Spleen (tissue), 11 donors: ENCODE measurements around the gene SELENOO. TPM values are rescaled to one million over a fixed set of nuclear protein-coding genes. Genes with fewer than 3 reads are reported as not detected.
A peak's percentile ranks its signal among the peaks of the same experiment; 100 is the strongest.

Experiments
- DNase-seq: peaks from one replicate; pipeline ENCODE4 v3.0.0-alpha.2; 2020
- H3K27ac ChIP-seq, 8 donors: fragments of 200-600 bp; sonication (generic) in 7 of 8; 1 replicate in 4 of 8; 2 replicates in 4 of 8; pipeline versions ENCODE4 v1.5.0 to v1.8.0; 2016 to 2021; ENCODE audit warnings: inconsistent platforms in 4 of 8, mild to moderate bottlenecking in 4 of 8, moderate library complexity in 1 of 8
- H3K27me3 ChIP-seq, 7 donors: fragments of 200-600 bp; sonication (generic) in 6 of 7; replicated peaks in 1 of 7; 1 replicate in 4 of 7; 2 replicates in 3 of 7; pipeline versions ENCODE4 v1.5.0 to v1.8.0; 2016 to 2021; ENCODE audit warnings: inconsistent platforms in 3 of 7, mild to moderate bottlenecking in 1 of 7
- H3K36me3 ChIP-seq, 6 donors: fragments of 200-600 bp; sonication (generic) in 5 of 6; 1 replicate in 4 of 6; 2 replicates in 2 of 6; pipeline versions ENCODE4 v1.5.0 to v1.8.0; 2016 to 2021; ENCODE audit warnings: inconsistent platforms in 2 of 6
- H3K4me1 ChIP-seq, 6 donors: fragments of 200-600 bp; sonication (generic) in 5 of 6; 1 replicate in 3 of 6; 2 replicates in 3 of 6; pipeline versions ENCODE4 v1.5.0 to v1.8.0; 2016 to 2021; ENCODE audit warnings: inconsistent platforms in 3 of 6
- H3K4me3 ChIP-seq, 8 donors: fragments of 200-600 bp; sonication (generic) in 7 of 8; 1 replicate in 4 of 8; 2 replicates in 4 of 8; pipeline versions ENCODE4 v1.5.0 to v1.8.0; 2016 to 2021; ENCODE audit warnings: inconsistent platforms in 4 of 8, mild to moderate bottlenecking in 4 of 8, moderate library complexity in 2 of 8
- H3K9me3 ChIP-seq, 8 donors: fragments of 200-600 bp; sonication (generic) in 7 of 8; 1 replicate in 4 of 8; 2 replicates in 4 of 8; pipeline versions ENCODE4 v1.5.0 to v1.8.0; 2016 to 2021; ENCODE audit warnings: inconsistent platforms in 4 of 8
- POLR2A ChIP-seq, 3 donors: fragments of 450-650 bp; IDR thresholded peaks; one replicate each; pipeline ENCODE4 v1.5.1; 2017; ENCODE audit warnings: antibody characterized with exemption in 3 of 3, mild to moderate bottlenecking in 1 of 3
- POLR2AphosphoS5 ChIP-seq, 3 donors: sonication (generic); formaldehyde crosslinking; IDR thresholded peaks; one replicate each; pipeline ENCODE4 v1.5.1; 2017; ENCODE audit warnings: antibody characterized with exemption in 3 of 3
- WGBS, 5 donors: extraction: QIAGEN DNeasy Blood & Tissue Kit in 3 of 5; methylation state at CpG; one replicate each; pipeline versions ENCODE4 v1.1.5 to v1.1.7; 2013 to 2018; 5-methylcytosine and 5-hydroxymethylcytosine counted together
- intact Hi-C: fragments of 100-400 bp; cut with DNase I; formaldehyde crosslinking; loops from one replicate; pipeline ENCODE4 v1.15.0; 2023; ENCODE audit warnings: low total_unique reads
- polyA plus RNA-seq, 3 donors: library from polyadenylated mRNA; stranded (reverse); fragments of 200-250 nt; gene quantifications; one replicate each; pipeline ENCODE4 v1.2.1, GENCODE V29; 2013
- total RNA-seq, 7 donors: library from RNA; depleted of rRNA in 3 of 7; stranded (reverse); fragments of >200 nt in 3 of 7; fragmentation: NEBNext Ultra II Directional in 4 of 7; extraction: Animal tissue kit (Norgen Biotek cat#: 25700) in 4 of 7; gene quantifications; one replicate each; pipeline versions ENCODE4 v1.1.0 to v1.2.1, GENCODE V29; 2016 to 2021
- TF ChIP-seq, protein P1 (sequence below), 11 experiments: fragments of 200-600 bp in 7 of 11; fragments of 450-650 bp in 4 of 11; sonication (generic) in 4 of 11; IDR thresholded peaks in 8 of 11; conservative IDR thresholded peaks in 3 of 11; 1 replicate in 7 of 11; 2 replicates in 4 of 11; pipeline versions ENCODE4 v1.4.0 to v1.8.0; 2016 to 2021; ENCODE audit warnings: antibody characterized with exemption in 11 of 11, inconsistent platforms in 4 of 11, mild to moderate bottlenecking in 1 of 11
- donor health status: healthy with polysubstance abuse.
- donor health status: DM: no; HTN: no; CAD: no; lungs with moderate emphysema.
- donor health status: DM: no; HTN: no; CAD: no.
- donor health status: Bipolar disorder and iron deficiency.
- donor health status: healthy.
- donor health status: DM: no; HTN: no; CAD: no.
- donor health status: DM: yes; HTN: yes; CAD: no.

SELENOO gene
- total and polyA plus RNA-seq, 10 donors: 25.4 to 70.8 (median 29.5) TPM

GRCh38 chr22:50210378-50211139 is 9.7 kb downstream of the SELENOO start:
- Histone ChIP-seq H3K27me3 (no peaks in the 10 kb centered on the region), H3K4me1 (peaks cover 3 to 53% (median 35%) of the 10 kb centered on the region in 6 donors), H3K36me3 (peaks cover 3 to 100% (median 74%) of the 10 kb centered on the region in 6 donors), H3K27ac (no peak overlapping the region), H3K9me3 (no peaks in the 10 kb centered on the region), H3K4me3 (no peak overlapping the region)
- peak; percentile 81 for DNase-seq
- intact Hi-C loops: no loop called here
- 86 to 95% (median 91%) methylated on average over 16 to 32 of the region's 32 CpGs for WGBS, 5 donors
- TF ChIP-seq POLR2A (IDR thresholded peaks at IDR 0.05): no peak
- TF ChIP-seq, protein P1, sequence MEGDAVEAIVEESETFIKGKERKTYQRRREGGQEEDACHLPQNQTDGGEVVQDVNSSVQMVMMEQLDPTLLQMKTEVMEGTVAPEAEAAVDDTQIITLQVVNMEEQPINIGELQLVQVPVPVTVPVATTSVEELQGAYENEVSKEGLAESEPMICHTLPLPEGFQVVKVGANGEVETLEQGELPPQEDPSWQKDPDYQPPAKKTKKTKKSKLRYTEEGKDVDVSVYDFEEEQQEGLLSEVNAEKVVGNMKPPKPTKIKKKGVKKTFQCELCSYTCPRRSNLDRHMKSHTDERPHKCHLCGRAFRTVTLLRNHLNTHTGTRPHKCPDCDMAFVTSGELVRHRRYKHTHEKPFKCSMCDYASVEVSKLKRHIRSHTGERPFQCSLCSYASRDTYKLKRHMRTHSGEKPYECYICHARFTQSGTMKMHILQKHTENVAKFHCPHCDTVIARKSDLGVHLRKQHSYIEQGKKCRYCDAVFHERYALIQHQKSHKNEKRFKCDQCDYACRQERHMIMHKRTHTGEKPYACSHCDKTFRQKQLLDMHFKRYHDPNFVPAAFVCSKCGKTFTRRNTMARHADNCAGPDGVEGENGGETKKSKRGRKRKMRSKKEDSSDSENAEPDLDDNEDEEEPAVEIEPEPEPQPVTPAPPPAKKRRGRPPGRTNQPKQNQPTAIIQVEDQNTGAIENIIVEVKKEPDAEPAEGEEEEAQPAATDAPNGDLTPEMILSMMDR (IDR thresholded peaks at IDR 0.05 in 8 of 11, conservative IDR thresholded peaks at IDR 0.05 in 3 of 11): no peak
- peak in 2 of 3 donors; percentile 14 to 39 for TF ChIP-seq POLR2AphosphoS5 (IDR thresholded peaks at IDR 0.05)

DNA sequence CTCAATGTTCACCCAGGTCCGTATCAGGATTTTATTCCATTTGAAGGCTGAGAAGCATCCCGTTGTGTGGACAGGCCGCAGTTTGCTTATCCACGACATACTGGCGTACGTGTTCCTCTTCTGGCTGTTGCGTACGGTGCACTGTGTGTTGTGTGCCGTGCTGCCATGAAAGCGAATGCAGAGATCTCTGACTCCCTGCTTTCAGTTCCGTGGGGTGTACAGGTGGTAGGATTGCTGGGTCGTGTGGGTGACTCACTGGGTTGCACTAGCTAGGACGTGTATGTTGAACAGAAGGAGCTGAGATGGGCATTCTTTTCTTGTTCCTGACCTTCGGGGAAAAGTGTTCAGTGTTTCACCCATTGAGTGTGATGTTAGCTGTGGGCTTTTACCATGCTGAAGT is 10.3 kb downstream of the SELENOO start:
- TF ChIP-seq POLR2AphosphoS5 (IDR thresholded peaks at IDR 0.05): no peak
- H3K27ac ChIP-seq: no peak overlapping the region
- no peaks in the 10 kb centered on the region for H3K9me3 ChIP-seq
- peaks cover 3 to 47% (median 31%) of the 10 kb centered on the region in 6 donors for H3K4me1 ChIP-seq
- intact Hi-C loops: no loop called here
- 87 to 94% (median 91%) methylated on average over 13 to 14 of the region's 14 CpGs for WGBS, 5 donors
- DNase-seq: no peak
- H3K36me3 ChIP-seq: peaks cover 3 to 100% (median 77%) of the 10 kb centered on the region in 6 donors
- H3K27me3 ChIP-seq: no peaks in the 10 kb centered on the region
- H3K4me3 ChIP-seq: no peak overlapping the region

- DNase-seq: no peak
- H3K36me3 ChIP-seq: peaks cover 7 to 100% (median 83%) of the 10 kb centered on the region in 6 donors
- intact Hi-C loops: no loop called here
- TF ChIP-seq POLR2A (IDR thresholded peaks at IDR 0.05) (no peak), POLR2AphosphoS5 (IDR thresholded peaks at IDR 0.05) (no peak)
- TF ChIP-seq, protein P1 (IDR thresholded peaks at IDR 0.05 in 8 of 11, conservative IDR thresholded peaks at IDR 0.05 in 3 of 11): no peak
- H3K9me3 ChIP-seq: no peaks in the 10 kb centered on the region
- peaks cover 0 to 26% (median 14%) of the 10 kb centered on the region in 6 donors for H3K4me1 ChIP-seq
- WGBS, 5 donors: 94 to 98% (median 97%) methylated on average over 9 of the region's 9 CpGs
- no peak overlapping the region for H3K27ac ChIP-seq
- no peaks in the 10 kb centered on the region for H3K27me3 ChIP-seq
- no peak overlapping the region for H3K4me3 ChIP-seq
Observed at GRCh38 chr22:50213263-50213662, 12.5 kb downstream of the SELENOO start.

- peaks cover 0 to 4% (median under 1%) of the 10 kb centered on the region in 6 donors for H3K4me1 ChIP-seq
- intact Hi-C loops: no loop called here
- peaks cover 4 to 100% (median 89%) of the 10 kb centered on the region in 6 donors for H3K36me3 ChIP-seq
- no peak for TF ChIP-seq POLR2A (IDR thresholded peaks at IDR 0.05)
- TF ChIP-seq, protein P1 (IDR thresholded peaks at IDR 0.05 in 8 of 11, conservative IDR thresholded peaks at IDR 0.05 in 3 of 11): no peak
- TF ChIP-seq POLR2AphosphoS5 (IDR thresholded peaks at IDR 0.05): peak in 1 of 3 donors; percentile 34
- DNase-seq: no peak
- no peak overlapping the region for H3K27ac ChIP-seq
- H3K27me3 ChIP-seq: no peaks in the 10 kb centered on the region
- H3K9me3 ChIP-seq: no peaks in the 10 kb centered on the region
- no peak overlapping the region for H3K4me3 ChIP-seq
- WGBS, 5 donors: 86 to 95% (median 90%) methylated on average over 11 to 17 of the region's 17 CpGs
Observed at GRCh38 chr22:50215297-50216054, 14.7 kb downstream of the SELENOO start.
